K562 (cell line): ENCODE data around the gene AKT1S1.

ENCODE experiments used
- MYBL2 ChIP-seq, 2 experiments: fragments of 450-650 bp in 1 of 2; sonication (generic) in 1 of 2; formaldehyde crosslinking in 1 of 2; IDR thresholded peaks; 2 replicates each; pipeline versions ENCODE4 v1.6.1 to v1.8.1; 2017 to 2022; ENCODE audit warnings: borderline replicate concordance in 1 of 2, inconsistent platforms in 1 of 2, low read depth in 1 of 2, mild to moderate bottlenecking in 1 of 2, missing genetic modification reagents in 1 of 2, moderate library complexity in 1 of 2
- SIX5 ChIP-seq, 2 experiments: IDR thresholded peaks; 2 replicates each; pipeline ENCODE4 v1.6.1; 2011; ENCODE audit warnings: low read length in 2 of 2, borderline replicate concordance in 1 of 2, low read depth in 1 of 2, mild to moderate bottlenecking in 1 of 2, moderate library complexity in 1 of 2; ENCODE audit not compliant: insufficient read depth in 1 of 2
- YY1 ChIP-seq, 3 experiments: IDR thresholded peaks; 2 replicates each; pipeline ENCODE4 v1.6.1; 2011; ENCODE audit warnings: low read length in 2 of 3, mild to moderate bottlenecking in 2 of 3, moderate library complexity in 2 of 3, borderline replicate concordance in 1 of 3, control low read depth in 1 of 3, low read depth in 1 of 3; ENCODE audit not compliant: insufficient read depth in 3 of 3, insufficient replicate concordance in 2 of 3, control insufficient read depth in 1 of 3, insufficient read length in 1 of 3; ENCODE audit errors: extremely low read depth in 1 of 3
- ZNF146 ChIP-seq: IDR thresholded peaks from one replicate; pipeline ENCODE4 v1.6.1; 2018; ENCODE audit warnings: missing compliant biosample characterization; ENCODE audit not compliant: unreplicated experiment

- no peak for TF ChIP-seq YY1 (IDR thresholded peaks at IDR 0.05; ENCODE audit: borderline replicate concordance in 1 of 3, control insufficient read depth in 1 of 3, extremely low read depth in 1 of 3, insufficient read depth in 3 of 3, insufficient read length in 1 of 3, insufficient replicate concordance in 2 of 3, low read depth in 1 of 3, low read length in 2 of 3)
- no peak for TF ChIP-seq MYBL2 (IDR thresholded peaks at IDR 0.05; ENCODE audit: low read depth)
- no peak for TF ChIP-seq MYBL2 (CRISPR knock-in tag; IDR thresholded peaks at IDR 0.05; ENCODE audit: borderline replicate concordance)
- no peak for TF ChIP-seq SIX5 (IDR thresholded peaks at IDR 0.05; ENCODE audit: borderline replicate concordance in 1 of 2, insufficient read depth in 1 of 2, low read depth in 1 of 2, low read length in 2 of 2)
- no peak for TF ChIP-seq ZNF146 (CRISPR knock-in tag)
Measured at GRCh38 chr19:49830766-49831165, 46.4 kb downstream of the AKT1S1 start.
